GM12873 (cell line): Measurements from ENCODE around the gene STX5.

Source experiments
- CTCF ChIP-seq: IDR thresholded peaks from 2 replicates; pipeline ENCODE4 v1.5.1; 2012; ENCODE audit warnings: low read depth, mild to moderate bottlenecking, moderate library complexity, low read length, control low read depth; ENCODE audit not compliant: insufficient read depth; ENCODE audit errors: missing control alignments

STX5 gene

GRCh38 chr11:62855571-62856332 is 23.9 kb upstream of the STX5 start:
- TF ChIP-seq CTCF: no peak

GRCh38 chr11:62854825-62855570 is 23.1 kb upstream of the STX5 start:
- TF ChIP-seq CTCF: no peak

GRCh38 chr11:62854013-62854824 is 22.4 kb upstream of the STX5 start:
- TF ChIP-seq CTCF: no peak

GRCh38 chr11:62853279-62853965 is 21.6 kb upstream of the STX5 start:
- TF ChIP-seq CTCF: no peak

- TF ChIP-seq CTCF: no peak
These were observed 20.8 kb upstream of the STX5 start for GRCh38 chr11:62852523-62853188.

- TF ChIP-seq CTCF: no peak
These were observed 20.1 kb upstream of the STX5 start for GRCh38 chr11:62851807-62852522.
